Erythroblast (primary cell): Measurements from ENCODE around the gene TMPRSS5.

Source experiments
- GATA1 ChIP-seq: IDR thresholded peaks from 2 replicates; pipeline ENCODE4 v1.6.1; 2011; ENCODE audit warnings: low read depth, mild to moderate bottlenecking, control low read depth, low read length, moderate library complexity
- POLR2A ChIP-seq: IDR thresholded peaks from 2 replicates; pipeline ENCODE4 v1.6.1; 2011; ENCODE audit warnings: mild to moderate bottlenecking, low read length

- TF ChIP-seq POLR2A (no peak), GATA1 (no peak)
Observed at GRCh38 chr11:113697111-113697510, 9.0 kb downstream of the TMPRSS5 start.
